ENCODE results near the gene FAHD1.

FAHD1 gene

DNA sequence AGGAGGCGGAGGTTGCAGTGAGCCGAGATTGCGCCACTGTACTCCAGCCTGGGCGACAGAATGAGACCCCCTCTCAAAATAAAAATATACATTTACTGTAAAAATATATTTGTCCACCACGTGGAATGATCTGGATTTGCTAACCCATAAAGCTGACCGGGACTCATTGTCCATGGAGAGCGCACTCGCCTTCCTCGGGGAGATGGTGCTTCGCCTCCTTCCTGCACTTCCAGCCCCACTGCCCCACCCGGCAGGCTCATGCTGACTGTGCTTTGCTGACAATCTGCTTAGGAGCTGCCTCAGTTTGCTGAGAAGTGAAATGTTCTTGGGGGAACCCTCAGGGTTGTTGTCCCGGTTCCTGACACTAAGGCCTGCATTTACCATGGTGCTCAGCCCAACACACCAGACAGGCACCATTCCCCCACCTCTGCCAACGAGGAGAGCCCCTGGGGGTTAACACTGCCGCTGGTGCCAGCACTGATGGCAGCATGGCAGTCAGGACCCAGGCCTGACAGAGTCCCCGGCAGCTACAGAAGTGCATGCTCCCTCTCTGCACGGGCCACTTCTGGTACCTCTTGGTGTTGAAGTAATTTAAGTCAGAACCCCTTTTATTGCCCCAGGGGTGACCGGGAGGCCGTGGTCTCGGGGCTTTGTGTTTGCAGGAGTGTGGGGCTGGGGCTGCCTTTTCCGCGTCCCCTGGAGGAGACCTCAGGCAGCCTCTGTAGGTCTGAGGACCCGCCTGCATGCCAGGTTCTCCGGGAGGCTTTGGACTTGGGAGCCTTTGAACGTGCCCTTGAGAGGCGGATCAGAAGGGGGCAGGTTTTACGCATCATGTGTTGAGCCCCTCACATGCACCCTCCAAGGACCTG is 41.8 kb upstream of the FAHD1 start:
- Histone ChIP-seq H3K9ac (ENCODE audit: low read length) (no peak overlapping the region), H3K4me1 (ENCODE audit: control insufficient read depth, insufficient read depth, low read length) (peaks cover 9% of the 10 kb centered on the region), H3K4me3 (ENCODE audit: low read length) (no peak overlapping the region), H3K36me3 (ENCODE audit: control insufficient read depth, insufficient read depth, low read length) (no peaks in the 10 kb centered on the region), H3K27me3 (ENCODE audit: control insufficient read depth, insufficient read depth, low read length) (no peaks in the 10 kb centered on the region), H3K9me3 (ENCODE audit: control insufficient read depth, low read length) (no peaks in the 10 kb centered on the region)

- peaks cover 9% of the 10 kb centered on the region for H3K4me1 ChIP-seq (ENCODE audit: control insufficient read depth, insufficient read depth, low read length)
- H3K9ac ChIP-seq (ENCODE audit: low read length), result no peak overlapping the region
- H3K9me3 ChIP-seq (ENCODE audit: control insufficient read depth, low read length), result no peaks in the 10 kb centered on the region
- H3K4me3 ChIP-seq (ENCODE audit: low read length), result no peak overlapping the region
- no peaks in the 10 kb centered on the region for H3K36me3 ChIP-seq (ENCODE audit: control insufficient read depth, insufficient read depth, low read length)
- no peaks in the 10 kb centered on the region for H3K27me3 ChIP-seq (ENCODE audit: control insufficient read depth, insufficient read depth, low read length)
Measured at GRCh38 chr16:1785846-1786170, 41.2 kb upstream of the FAHD1 start.

DNA sequence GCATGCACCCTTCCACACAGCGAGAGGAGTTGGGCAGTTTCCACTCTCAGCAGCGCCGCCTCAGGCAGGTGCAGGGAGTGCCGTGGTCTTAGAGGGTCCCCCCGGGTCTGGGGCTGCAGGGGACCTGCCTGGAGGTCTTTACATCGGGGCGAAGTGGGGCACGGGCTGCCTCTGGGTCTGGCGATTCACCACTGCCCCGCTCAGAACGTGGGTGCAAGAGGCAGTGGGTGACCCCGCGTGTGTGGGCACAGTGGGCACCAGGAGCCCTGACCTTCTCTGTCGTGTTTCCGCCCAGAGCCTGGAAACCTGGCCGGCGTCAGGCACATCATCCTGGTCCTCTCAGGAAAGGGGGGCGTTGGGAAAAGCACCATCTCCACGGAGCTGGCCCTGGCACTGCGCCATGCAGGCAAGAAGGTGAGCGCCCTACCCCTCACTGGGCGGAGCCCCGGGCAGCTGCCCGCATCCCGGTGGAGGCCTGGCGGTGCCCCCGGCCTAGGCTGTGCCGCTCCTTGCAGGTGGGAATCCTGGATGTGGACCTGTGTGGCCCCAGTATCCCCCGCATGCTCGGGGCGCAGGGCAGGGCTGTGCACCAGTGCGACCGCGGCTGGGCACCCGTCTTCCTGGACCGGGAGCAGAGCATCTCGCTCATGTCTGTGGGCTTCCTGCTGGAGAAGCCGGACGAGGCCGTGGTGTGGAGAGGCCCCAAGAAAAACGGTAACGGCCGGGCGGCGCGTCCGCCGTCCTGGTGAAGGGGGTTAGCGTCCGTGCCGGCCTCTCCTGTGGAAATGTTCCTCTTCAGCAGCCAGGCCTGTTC is 40.6 kb upstream of the FAHD1 start:
- Histone ChIP-seq H3K9ac (ENCODE audit: low read length) (no peak overlapping the region), H3K4me1 (ENCODE audit: control insufficient read depth, insufficient read depth, low read length) (peaks cover 4% of the 10 kb centered on the region), H3K27me3 (ENCODE audit: control insufficient read depth, insufficient read depth, low read length) (no peaks in the 10 kb centered on the region), H3K9me3 (ENCODE audit: control insufficient read depth, low read length) (no peaks in the 10 kb centered on the region), H3K36me3 (ENCODE audit: control insufficient read depth, insufficient read depth, low read length) (no peaks in the 10 kb centered on the region), H3K4me3 (ENCODE audit: low read length) (no peak overlapping the region)

GRCh38 chr16:1787056-1787321 is 40.0 kb upstream of the FAHD1 start:
- Histone ChIP-seq H3K9ac (ENCODE audit: low read length) (no peak overlapping the region), H3K4me1 (ENCODE audit: control insufficient read depth, insufficient read depth, low read length) (no peaks in the 10 kb centered on the region), H3K36me3 (ENCODE audit: control insufficient read depth, insufficient read depth, low read length) (no peaks in the 10 kb centered on the region), H3K9me3 (ENCODE audit: control insufficient read depth, low read length) (no peaks in the 10 kb centered on the region), H3K27me3 (ENCODE audit: control insufficient read depth, insufficient read depth, low read length) (no peaks in the 10 kb centered on the region), H3K4me3 (ENCODE audit: low read length) (no peak overlapping the region)

GRCh38 chr16:1787322-1788094 is 39.5 kb upstream of the FAHD1 start:
- Histone ChIP-seq H3K9ac (ENCODE audit: low read length) (no peak overlapping the region), H3K36me3 (ENCODE audit: control insufficient read depth, insufficient read depth, low read length) (no peaks in the 10 kb centered on the region), H3K27me3 (ENCODE audit: control insufficient read depth, insufficient read depth, low read length) (no peaks in the 10 kb centered on the region), H3K4me1 (ENCODE audit: control insufficient read depth, insufficient read depth, low read length) (no peaks in the 10 kb centered on the region), H3K4me3 (ENCODE audit: low read length) (no peak overlapping the region), H3K9me3 (ENCODE audit: control insufficient read depth, low read length) (no peaks in the 10 kb centered on the region)

DNA sequence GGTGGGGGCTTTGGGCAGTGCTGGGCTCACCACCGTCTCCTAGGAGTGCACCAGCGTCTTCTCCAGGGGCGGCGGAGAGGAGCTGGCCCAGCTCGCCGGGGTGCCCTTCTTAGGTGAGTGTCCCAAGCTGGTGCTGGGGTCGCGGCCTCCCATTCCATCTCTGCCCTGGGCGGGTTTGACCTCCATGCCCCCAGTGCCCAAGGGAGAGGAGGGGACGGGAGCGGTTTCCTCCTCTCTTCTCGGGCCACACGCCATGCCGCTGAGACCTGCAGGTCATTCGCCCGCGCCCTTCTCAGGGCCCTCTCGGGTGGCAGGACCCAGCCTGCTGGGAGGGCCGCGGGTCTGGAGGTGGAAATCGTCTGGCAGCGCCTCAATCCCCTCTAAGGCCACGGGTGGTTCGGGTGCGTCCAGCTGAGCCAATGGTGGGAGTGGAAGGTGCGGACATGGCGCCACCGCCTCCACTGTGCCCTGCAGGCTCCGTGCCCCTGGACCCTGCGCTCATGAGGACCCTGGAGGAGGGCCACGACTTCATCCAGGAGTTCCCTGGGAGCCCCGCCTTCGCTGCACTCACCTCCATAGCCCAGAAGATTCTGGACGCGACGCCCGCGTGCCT is 38.8 kb upstream of the FAHD1 start:
- no peaks in the 10 kb centered on the region for H3K36me3 ChIP-seq (ENCODE audit: control insufficient read depth, insufficient read depth, low read length)
- H3K27me3 ChIP-seq (ENCODE audit: control insufficient read depth, insufficient read depth, low read length), result no peaks in the 10 kb centered on the region
- H3K4me3 ChIP-seq (ENCODE audit: low read length), result no peak overlapping the region
- no peaks in the 10 kb centered on the region for H3K4me1 ChIP-seq (ENCODE audit: control insufficient read depth, insufficient read depth, low read length)
- no peaks in the 10 kb centered on the region for H3K9me3 ChIP-seq (ENCODE audit: control insufficient read depth, low read length)
- no peak overlapping the region for H3K9ac ChIP-seq (ENCODE audit: low read length)

DNA sequence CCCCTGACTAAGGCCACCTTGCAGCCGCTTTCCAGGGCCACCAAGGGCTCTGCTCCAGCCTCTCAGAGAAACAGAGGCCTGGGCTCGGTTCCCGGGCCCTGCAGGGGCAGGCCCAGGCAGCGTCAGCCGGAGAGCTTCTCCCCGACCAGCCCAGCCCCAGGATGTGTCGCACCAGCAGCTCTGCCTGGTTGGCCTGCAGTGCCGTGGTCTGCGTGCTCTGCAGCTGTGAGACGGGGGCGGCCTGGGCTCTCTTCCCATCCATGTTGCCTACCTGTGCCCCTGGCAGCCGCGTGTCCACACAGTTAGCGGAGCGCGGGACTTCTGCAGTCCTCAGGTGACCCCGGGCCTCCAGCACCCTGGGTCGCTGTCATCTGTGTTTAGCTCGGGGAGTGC is 38.3 kb upstream of the FAHD1 start:
- H3K9ac ChIP-seq (ENCODE audit: low read length), result no peak overlapping the region
- no peaks in the 10 kb centered on the region for H3K27me3 ChIP-seq (ENCODE audit: control insufficient read depth, insufficient read depth, low read length)
- H3K9me3 ChIP-seq (ENCODE audit: control insufficient read depth, low read length), result no peaks in the 10 kb centered on the region
- H3K4me3 ChIP-seq (ENCODE audit: low read length), result no peak overlapping the region
- H3K4me1 ChIP-seq (ENCODE audit: control insufficient read depth, insufficient read depth, low read length), result peaks cover 5% of the 10 kb centered on the region
- no peaks in the 10 kb centered on the region for H3K36me3 ChIP-seq (ENCODE audit: control insufficient read depth, insufficient read depth, low read length)

DNA sequence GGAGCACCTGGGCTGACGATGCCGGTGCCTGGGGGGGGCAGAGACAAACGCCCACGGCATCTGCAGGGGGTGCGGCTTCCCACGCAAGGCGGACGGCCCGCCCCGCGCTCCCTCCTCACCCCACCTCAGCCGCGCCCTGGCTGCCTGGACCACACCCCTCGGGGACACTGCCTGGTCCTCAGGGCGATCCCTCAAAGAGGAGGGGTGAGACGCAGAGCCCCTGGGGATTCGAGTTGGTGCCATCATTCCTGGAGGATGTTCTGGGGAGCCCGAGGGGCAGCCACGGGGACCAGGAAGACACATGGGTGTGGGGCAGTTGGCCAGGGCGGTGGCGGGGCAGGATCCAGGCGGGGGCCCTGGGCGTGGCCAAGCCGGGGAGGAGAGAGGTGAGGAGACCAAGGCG is 37.4 kb upstream of the FAHD1 start:
- Histone ChIP-seq H3K9me3 (ENCODE audit: control insufficient read depth, low read length) (no peaks in the 10 kb centered on the region), H3K4me3 (ENCODE audit: low read length) (no peak overlapping the region), H3K4me1 (ENCODE audit: control insufficient read depth, insufficient read depth, low read length) (peaks cover 14% of the 10 kb centered on the region), H3K36me3 (ENCODE audit: control insufficient read depth, insufficient read depth, low read length) (no peaks in the 10 kb centered on the region), H3K9ac (ENCODE audit: low read length) (no peak overlapping the region), H3K27me3 (ENCODE audit: control insufficient read depth, insufficient read depth, low read length) (no peaks in the 10 kb centered on the region)

- no peaks in the 10 kb centered on the region for H3K36me3 ChIP-seq (ENCODE audit: control insufficient read depth, insufficient read depth, low read length)
- H3K4me1 ChIP-seq (ENCODE audit: control insufficient read depth, insufficient read depth, low read length), result peaks cover 16% of the 10 kb centered on the region
- H3K27me3 ChIP-seq (ENCODE audit: control insufficient read depth, insufficient read depth, low read length), result no peaks in the 10 kb centered on the region
- no peak overlapping the region for H3K9ac ChIP-seq (ENCODE audit: low read length)
- no peaks in the 10 kb centered on the region for H3K9me3 ChIP-seq (ENCODE audit: control insufficient read depth, low read length)
- no peak overlapping the region for H3K4me3 ChIP-seq (ENCODE audit: low read length)
Measured at GRCh38 chr16:1790261-1790610, 36.8 kb upstream of the FAHD1 start.

GRCh38 chr16:1790611-1791255 is 36.3 kb upstream of the FAHD1 start:
- no peaks in the 10 kb centered on the region for H3K36me3 ChIP-seq (ENCODE audit: control insufficient read depth, insufficient read depth, low read length)
- H3K27me3 ChIP-seq (ENCODE audit: control insufficient read depth, insufficient read depth, low read length), result no peaks in the 10 kb centered on the region
- H3K4me3 ChIP-seq (ENCODE audit: low read length), result no peak overlapping the region
- H3K4me1 ChIP-seq (ENCODE audit: control insufficient read depth, insufficient read depth, low read length), result peaks cover 16% of the 10 kb centered on the region
- no peaks in the 10 kb centered on the region for H3K9me3 ChIP-seq (ENCODE audit: control insufficient read depth, low read length)
- H3K9ac ChIP-seq (ENCODE audit: low read length), result no peak overlapping the region

- no peak overlapping the region for H3K9ac ChIP-seq (ENCODE audit: low read length)
- no peak overlapping the region for H3K4me3 ChIP-seq (ENCODE audit: low read length)
- H3K27me3 ChIP-seq (ENCODE audit: control insufficient read depth, insufficient read depth, low read length), result no peaks in the 10 kb centered on the region
- no peaks in the 10 kb centered on the region for H3K9me3 ChIP-seq (ENCODE audit: control insufficient read depth, low read length)
- peaks cover 16% of the 10 kb centered on the region for H3K4me1 ChIP-seq (ENCODE audit: control insufficient read depth, insufficient read depth, low read length)
- H3K36me3 ChIP-seq (ENCODE audit: control insufficient read depth, insufficient read depth, low read length), result no peaks in the 10 kb centered on the region
Measured at GRCh38 chr16:1791256-1791942, 35.6 kb upstream of the FAHD1 start.
